HepG2 (cell line): Measurements from ENCODE around the gene OR2K2. TPM values are rescaled to one million over a fixed set of nuclear protein-coding genes. Genes with fewer than 3 reads are reported as not detected.

Experiments
- GATAD1 ChIP-seq: IDR thresholded peaks from 2 replicates; pipeline ENCODE4 v1.6.1; 2016; ENCODE audit warnings: missing genetic modification reagents, missing compliant biosample characterization
- IKZF4 ChIP-seq: sonication (generic); formaldehyde crosslinking; IDR thresholded peaks from 2 replicates; pipeline ENCODE4 v1.5.1; 2020; ENCODE audit warnings: borderline replicate concordance, mild to moderate bottlenecking, low read depth, missing genetic modification reagents; ENCODE audit errors: not compliant biosample characterization
- IRF2 ChIP-seq: IDR thresholded peaks from 2 replicates; pipeline ENCODE4 v1.6.1; 2018; ENCODE audit warnings: missing genetic modification reagents, missing compliant biosample characterization
- KLF16 ChIP-seq, 2 experiments: sonication (generic) in 1 of 2; formaldehyde crosslinking in 1 of 2; IDR thresholded peaks; 2 replicates each; pipeline versions ENCODE4 v1.6.1 to v1.8.0; 2016 to 2023; ENCODE audit warnings: missing genetic modification reagents in 2 of 2, missing compliant biosample characterization in 1 of 2
- MTA3 ChIP-seq: sonication (generic); formaldehyde crosslinking; IDR thresholded peaks from 2 replicates; pipeline ENCODE4 v1.4.0; 2020; ENCODE audit warnings: missing genetic modification reagents
- NR2C2 ChIP-seq: sonication (generic); formaldehyde crosslinking; IDR thresholded peaks from 2 replicates; pipeline ENCODE4 v1.4.0; 2020; ENCODE audit warnings: missing genetic modification reagents, mild to moderate bottlenecking, moderate library complexity, borderline replicate concordance
- PITX1 ChIP-seq: sonication (generic); formaldehyde crosslinking; IDR thresholded peaks from 2 replicates; pipeline ENCODE4 v1.5.1; 2020; ENCODE audit warnings: mild to moderate bottlenecking, missing genetic modification reagents
- RELA ChIP-seq: sonication (generic); formaldehyde crosslinking; IDR thresholded peaks from 2 replicates; pipeline ENCODE4 v1.4.0; 2020; ENCODE audit warnings: missing genetic modification reagents
- RXRB ChIP-seq: IDR thresholded peaks from 2 replicates; pipeline ENCODE4 v1.6.1; 2016; ENCODE audit warnings: borderline replicate concordance, missing genetic modification reagents, missing compliant biosample characterization
- SALL1 ChIP-seq: sonication (generic); formaldehyde crosslinking; IDR thresholded peaks from 2 replicates; pipeline ENCODE4 v1.8.0; 2022; ENCODE audit warnings: mild to moderate bottlenecking, missing genetic modification reagents
- TCF12 ChIP-seq, 2 experiments: fragments of 450-650 bp in 1 of 2; sonication (generic) in 1 of 2; formaldehyde crosslinking in 1 of 2; IDR thresholded peaks; 2 replicates each; pipeline versions ENCODE4 v1.6.1 to v1.8.0; 2017 to 2022; ENCODE audit warnings: antibody characterized with exemption in 1 of 2, mild to moderate bottlenecking in 1 of 2, missing genetic modification reagents in 1 of 2, moderate library complexity in 1 of 2
- ZNF256 ChIP-seq: sonication (generic); formaldehyde crosslinking; conservative IDR thresholded peaks from 2 replicates; pipeline ENCODE4 v1.4.0; 2020; ENCODE audit warnings: missing genetic modification reagents
- ZSCAN22 ChIP-seq: sonication (generic); formaldehyde crosslinking; IDR thresholded peaks from 2 replicates; pipeline ENCODE4 v1.4.0; 2020; ENCODE audit warnings: mild to moderate bottlenecking, missing genetic modification reagents
- polyA plus RNA-seq, 8 experiments: library from polyadenylated mRNA; depleted of rRNA in 3 of 8; stranded (reverse) in 7 of 8; unstranded in 1 of 8; fragments of >200 nt; fragmentation: Illumina TruSeq in 4 of 8; extraction: Trizol in 4 of 8; gene quantifications; 2 replicates each; pipeline versions ENCODE4 v1.2.1 to v1.2.3, GENCODE V29; 2011 to 2016; ENCODE audit warnings: low read depth in 4 of 8, missing spikeins in 1 of 8, mixed read lengths in 1 of 8; ENCODE audit not compliant: insufficient read depth in 1 of 8
- total RNA-seq, 5 experiments: library from RNA; depleted of rRNA; stranded (reverse); fragments of >200 nt; fragmentation: Illumina TruSeq; extraction: Trizol; gene quantifications; 2 replicates each; pipeline ENCODE4 v1.2.3, GENCODE V29; 2016; ENCODE audit warnings: low read depth in 1 of 5
- TF ChIP-seq, protein P1 (sequence below), 2 experiments: IDR thresholded peaks; 2 replicates each; pipeline ENCODE4 v1.6.1; 2011 to 2012; ENCODE audit warnings: low read length in 2 of 2, borderline replicate concordance in 1 of 2, low read depth in 1 of 2, mild to moderate bottlenecking in 1 of 2, moderate library complexity in 1 of 2
- TF ChIP-seq, protein P2 (sequence below): sonication (generic); formaldehyde crosslinking; IDR thresholded peaks from 2 replicates; pipeline ENCODE4 v1.8.1; 2023; ENCODE audit warnings: missing genetic modification reagents, inconsistent platforms, borderline replicate concordance
- TF ChIP-seq, protein P3 (sequence below): IDR thresholded peaks from 2 replicates; pipeline ENCODE4 v1.6.1; 2018; ENCODE audit warnings: missing genetic modification reagents, mild to moderate bottlenecking, missing compliant biosample characterization
- TF ChIP-seq, protein P4 (sequence below): sonication (generic); formaldehyde crosslinking; IDR thresholded peaks from 2 replicates; pipeline ENCODE4 v1.4.0; 2020; ENCODE audit warnings: mild to moderate bottlenecking, missing genetic modification reagents

Gene OR2K2
- total and polyA plus RNA-seq, 2 of the 13 experiments (the other 11 are each of a cell fraction or from before 2014, with no cell fraction given): not detected

DNA sequence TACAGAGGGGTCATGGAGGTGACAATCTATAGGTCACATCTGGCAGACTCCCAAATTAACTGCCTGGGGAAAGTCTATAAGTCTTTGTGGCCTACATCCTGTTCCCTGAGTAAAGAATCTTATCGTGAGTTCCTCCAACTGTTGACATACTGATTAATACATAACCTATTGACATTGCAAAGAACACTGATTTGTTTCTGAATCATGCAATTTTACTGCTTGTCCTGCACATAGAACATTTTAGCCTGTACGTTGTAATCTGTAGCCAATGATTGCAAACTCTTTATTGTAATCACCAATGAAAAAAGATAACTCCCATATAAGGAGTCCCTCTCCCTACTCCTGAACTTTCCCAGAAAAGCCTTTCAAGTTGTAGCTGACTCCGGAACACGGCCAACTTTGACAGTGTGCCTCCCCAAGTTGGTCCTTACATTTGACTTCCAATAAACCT is 18.8 kb upstream of the OR2K2 start (continued):
- TF ChIP-seq, protein P1, sequence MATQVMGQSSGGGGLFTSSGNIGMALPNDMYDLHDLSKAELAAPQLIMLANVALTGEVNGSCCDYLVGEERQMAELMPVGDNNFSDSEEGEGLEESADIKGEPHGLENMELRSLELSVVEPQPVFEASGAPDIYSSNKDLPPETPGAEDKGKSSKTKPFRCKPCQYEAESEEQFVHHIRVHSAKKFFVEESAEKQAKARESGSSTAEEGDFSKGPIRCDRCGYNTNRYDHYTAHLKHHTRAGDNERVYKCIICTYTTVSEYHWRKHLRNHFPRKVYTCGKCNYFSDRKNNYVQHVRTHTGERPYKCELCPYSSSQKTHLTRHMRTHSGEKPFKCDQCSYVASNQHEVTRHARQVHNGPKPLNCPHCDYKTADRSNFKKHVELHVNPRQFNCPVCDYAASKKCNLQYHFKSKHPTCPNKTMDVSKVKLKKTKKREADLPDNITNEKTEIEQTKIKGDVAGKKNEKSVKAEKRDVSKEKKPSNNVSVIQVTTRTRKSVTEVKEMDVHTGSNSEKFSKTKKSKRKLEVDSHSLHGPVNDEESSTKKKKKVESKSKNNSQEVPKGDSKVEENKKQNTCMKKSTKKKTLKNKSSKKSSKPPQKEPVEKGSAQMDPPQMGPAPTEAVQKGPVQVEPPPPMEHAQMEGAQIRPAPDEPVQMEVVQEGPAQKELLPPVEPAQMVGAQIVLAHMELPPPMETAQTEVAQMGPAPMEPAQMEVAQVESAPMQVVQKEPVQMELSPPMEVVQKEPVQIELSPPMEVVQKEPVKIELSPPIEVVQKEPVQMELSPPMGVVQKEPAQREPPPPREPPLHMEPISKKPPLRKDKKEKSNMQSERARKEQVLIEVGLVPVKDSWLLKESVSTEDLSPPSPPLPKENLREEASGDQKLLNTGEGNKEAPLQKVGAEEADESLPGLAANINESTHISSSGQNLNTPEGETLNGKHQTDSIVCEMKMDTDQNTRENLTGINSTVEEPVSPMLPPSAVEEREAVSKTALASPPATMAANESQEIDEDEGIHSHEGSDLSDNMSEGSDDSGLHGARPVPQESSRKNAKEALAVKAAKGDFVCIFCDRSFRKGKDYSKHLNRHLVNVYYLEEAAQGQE (IDR thresholded peaks at IDR 0.05; ENCODE audit: borderline replicate concordance in 1 of 2, low read depth in 1 of 2, low read length in 2 of 2): peak in 1 of 2 experiments; percentile 65; a peak in 1 of 4 replicates
- TF ChIP-seq TCF12 (IDR thresholded peaks at IDR 0.05) (no peak), TCF12 (CRISPR knock-in tag; IDR thresholded peaks at IDR 0.05) (0 out of 2 replicates have a peak, but pooled peaks have one; percentile 57), RXRB (peak; percentile 90), ZSCAN22 (CRISPR knock-in tag) (no peak), MTA3 (no peak), ZNF256 (CRISPR knock-in tag) (no peak), GATAD1 (CRISPR knock-in tag) (0 out of 2 replicates have a peak, but pooled peaks have one; percentile 19), KLF16 (CRISPR knock-in tag; IDR thresholded peaks at IDR 0.05) (0 out of 4 replicates have a peak, but pooled peaks of 1 of the 2 experiments have one; percentile 36), NR2C2 (CRISPR knock-in tag) (no peak), RELA (CRISPR knock-in tag) (no peak), PITX1 (CRISPR knock-in tag) (peak; percentile 91), IKZF4 (CRISPR knock-in tag) (no peak), SALL1 (peak; percentile 80; the same call in 1 of the 2 replicates), IRF2 (CRISPR knock-in tag) (no peak)
- TF ChIP-seq, protein P2, sequence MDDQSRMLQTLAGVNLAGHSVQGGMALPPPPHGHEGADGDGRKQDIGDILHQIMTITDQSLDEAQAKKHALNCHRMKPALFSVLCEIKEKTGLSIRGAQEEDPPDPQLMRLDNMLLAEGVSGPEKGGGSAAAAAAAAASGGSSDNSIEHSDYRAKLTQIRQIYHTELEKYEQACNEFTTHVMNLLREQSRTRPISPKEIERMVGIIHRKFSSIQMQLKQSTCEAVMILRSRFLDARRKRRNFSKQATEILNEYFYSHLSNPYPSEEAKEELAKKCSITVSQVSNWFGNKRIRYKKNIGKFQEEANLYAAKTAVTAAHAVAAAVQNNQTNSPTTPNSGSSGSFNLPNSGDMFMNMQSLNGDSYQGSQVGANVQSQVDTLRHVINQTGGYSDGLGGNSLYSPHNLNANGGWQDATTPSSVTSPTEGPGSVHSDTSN: no peak
- TF ChIP-seq, protein P3, sequence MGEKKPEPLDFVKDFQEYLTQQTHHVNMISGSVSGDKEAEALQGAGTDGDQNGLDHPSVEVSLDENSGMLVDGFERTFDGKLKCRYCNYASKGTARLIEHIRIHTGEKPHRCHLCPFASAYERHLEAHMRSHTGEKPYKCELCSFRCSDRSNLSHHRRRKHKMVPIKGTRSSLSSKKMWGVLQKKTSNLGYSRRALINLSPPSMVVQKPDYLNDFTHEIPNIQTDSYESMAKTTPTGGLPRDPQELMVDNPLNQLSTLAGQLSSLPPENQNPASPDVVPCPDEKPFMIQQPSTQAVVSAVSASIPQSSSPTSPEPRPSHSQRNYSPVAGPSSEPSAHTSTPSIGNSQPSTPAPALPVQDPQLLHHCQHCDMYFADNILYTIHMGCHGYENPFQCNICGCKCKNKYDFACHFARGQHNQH (CRISPR knock-in tag): 0 out of 2 replicates have a peak, but pooled peaks have one; percentile 31
- TF ChIP-seq, protein P4, sequence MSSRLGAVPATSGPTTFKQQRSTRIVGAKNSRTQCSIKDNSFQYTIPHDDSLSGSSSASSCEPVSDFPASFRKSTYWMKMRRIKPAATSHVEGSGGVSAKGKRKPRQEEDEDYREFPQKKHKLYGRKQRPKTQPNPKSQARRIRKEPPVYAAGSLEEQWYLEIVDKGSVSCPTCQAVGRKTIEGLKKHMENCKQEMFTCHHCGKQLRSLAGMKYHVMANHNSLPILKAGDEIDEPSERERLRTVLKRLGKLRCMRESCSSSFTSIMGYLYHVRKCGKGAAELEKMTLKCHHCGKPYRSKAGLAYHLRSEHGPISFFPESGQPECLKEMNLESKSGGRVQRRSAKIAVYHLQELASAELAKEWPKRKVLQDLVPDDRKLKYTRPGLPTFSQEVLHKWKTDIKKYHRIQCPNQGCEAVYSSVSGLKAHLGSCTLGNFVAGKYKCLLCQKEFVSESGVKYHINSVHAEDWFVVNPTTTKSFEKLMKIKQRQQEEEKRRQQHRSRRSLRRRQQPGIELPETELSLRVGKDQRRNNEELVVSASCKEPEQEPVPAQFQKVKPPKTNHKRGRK (CRISPR knock-in tag): no peak
